ENCODE measurements around the gene PRKCB. TPM values are rescaled to one million over a fixed set of nuclear protein-coding genes. Genes with fewer than 3 reads are reported as not detected.
A peak's percentile ranks its signal among the peaks of the same experiment; 100 is the strongest.
"Not testable (repeated sequence)": the region's sequence is repeated elsewhere in the genome, so short reads cannot be mapped to it uniquely, and the experiment has no call there.

The PRKCB gene
- total RNA-seq, 2 experiments from 2014 or later = 56.3 to 57.9 TPM

GRCh38 chr16:23930791-23931190 lies 95.0 kb downstream of the PRKCB start:
- CTCF ChIA-PET = no interaction called here
- Mint-ChIP-seq H3K27ac (no peak overlapping the region), H3K9me3 (peaks cover 3% of the 10 kb centered on the region), H3K4me3 (no peak overlapping the region), H3K36me3 (peaks cover 10% of the 10 kb centered on the region), H3K4me1 (ENCODE audit: low read depth) (peaks cover 39% of the 10 kb centered on the region), H3K27me3 (no peaks in the 10 kb centered on the region)
- POLR2A ChIA-PET = interaction anchor here (0.7 kb wide), 1 partner anchor 41 kb away, joined by 3 read pairs; no protein-coding TSS in a partner anchor
- no peak for DNase-seq
- intact Hi-C loops (cut with micrococcal nuclease) = no loop called here

DNA sequence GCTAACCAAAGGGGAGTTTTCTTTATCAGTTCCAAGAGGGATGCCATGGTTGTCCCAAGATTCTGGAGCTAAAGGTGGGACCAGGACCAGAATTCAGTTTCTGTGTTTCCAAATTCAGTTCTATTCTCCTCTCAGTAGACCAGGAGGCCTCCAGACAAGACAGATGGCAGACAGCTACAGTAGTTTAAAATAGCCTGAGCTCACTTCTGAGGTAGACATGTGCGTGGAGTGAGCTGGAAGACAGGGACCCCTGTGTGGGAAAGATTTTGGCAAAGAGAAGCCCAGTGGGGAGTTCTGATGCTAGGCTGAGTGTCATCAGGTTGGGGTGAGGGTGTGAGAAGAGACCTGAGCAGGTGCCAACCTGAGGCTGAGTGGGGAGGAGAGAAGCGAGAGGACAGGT lies 95.4 kb downstream of the PRKCB start:
- CTCF ChIA-PET = no interaction called here
- Mint-ChIP-seq H3K9me3 (peaks cover 3% of the 10 kb centered on the region), H3K27ac (no peak overlapping the region), H3K27me3 (no peaks in the 10 kb centered on the region), H3K36me3 (peaks cover 9% of the 10 kb centered on the region), H3K4me1 (ENCODE audit: low read depth) (peaks cover 42% of the 10 kb centered on the region), H3K4me3 (no peak overlapping the region)
- DNase-seq = no peak
- POLR2A ChIA-PET = interaction anchor here (0.7 kb wide), 1 partner anchor 41 kb away, joined by 3 read pairs; no protein-coding TSS in a partner anchor
- intact Hi-C loops (cut with micrococcal nuclease) = no loop called here

GRCh38 chr16:23933650-23934049 lies 97.9 kb downstream of the PRKCB start:
- H3K27ac Mint-ChIP-seq; H3K27me3 Mint-ChIP-seq; POLR2A ChIA-PET; intact Hi-C loops (cut with micrococcal nuclease); H3K36me3 Mint-ChIP-seq; DNase-seq; H3K4me3 Mint-ChIP-seq; H3K9me3 Mint-ChIP-seq: not testable (repeated sequence)
- CTCF ChIA-PET = interaction anchor here (0.7 kb wide), 1 partner anchor 131 kb away, joined by 4 read pairs; no protein-coding TSS in a partner anchor
- peaks cover 37% of the 10 kb centered on the region for H3K4me1 Mint-ChIP-seq (ENCODE audit: low read depth)

DNA sequence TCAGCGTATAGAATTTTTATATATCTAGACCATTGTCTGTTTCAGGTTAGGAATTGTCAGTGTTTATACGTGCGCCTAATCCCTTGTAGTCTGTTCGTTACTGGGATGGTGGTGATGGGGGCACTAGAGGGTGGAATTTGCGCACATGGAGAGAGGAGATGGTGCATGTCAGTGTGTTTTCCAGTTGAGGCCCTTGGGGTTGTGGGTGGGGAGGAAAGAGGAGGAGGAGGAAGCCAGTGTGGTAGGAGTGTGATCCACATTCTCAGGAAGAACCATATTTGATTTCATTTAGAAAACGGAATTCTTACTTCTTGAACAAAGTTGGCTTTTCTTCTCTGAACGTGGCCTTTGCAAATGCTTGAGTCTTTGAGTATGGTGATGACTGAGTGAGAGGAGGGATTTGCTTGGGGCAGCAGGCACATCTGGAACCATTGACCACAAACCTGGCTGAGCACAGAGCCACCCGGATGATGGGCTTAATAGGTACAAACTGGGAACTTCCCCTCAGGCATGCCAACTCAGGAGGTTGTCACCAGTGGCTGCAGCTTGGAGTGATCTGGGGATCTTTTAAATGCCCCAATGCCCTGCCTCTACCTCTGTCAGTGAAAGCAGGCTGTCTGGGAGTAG lies 98.9 kb downstream of the PRKCB start:
- H3K9me3 Mint-ChIP-seq = peaks cover 3% of the 10 kb centered on the region
- ChIA-PET POLR2A (interaction anchor here (0.6 kb wide), 1 partner anchor 1595 kb away, joined by 3 read pairs; no protein-coding TSS in a partner anchor), CTCF (interaction anchor here (0.7 kb wide), 1 partner anchor 132 kb away, joined by 4 read pairs; no protein-coding TSS in a partner anchor)
- peaks cover 38% of the 10 kb centered on the region for H3K4me1 Mint-ChIP-seq (ENCODE audit: low read depth)
- peaks cover 9% of the 10 kb centered on the region for H3K36me3 Mint-ChIP-seq
- H3K27me3 Mint-ChIP-seq = no peaks in the 10 kb centered on the region
- no peak for DNase-seq
- intact Hi-C loops (cut with micrococcal nuclease) = no loop called here
- no peak overlapping the region for H3K27ac Mint-ChIP-seq
- no peak overlapping the region for H3K4me3 Mint-ChIP-seq

DNA sequence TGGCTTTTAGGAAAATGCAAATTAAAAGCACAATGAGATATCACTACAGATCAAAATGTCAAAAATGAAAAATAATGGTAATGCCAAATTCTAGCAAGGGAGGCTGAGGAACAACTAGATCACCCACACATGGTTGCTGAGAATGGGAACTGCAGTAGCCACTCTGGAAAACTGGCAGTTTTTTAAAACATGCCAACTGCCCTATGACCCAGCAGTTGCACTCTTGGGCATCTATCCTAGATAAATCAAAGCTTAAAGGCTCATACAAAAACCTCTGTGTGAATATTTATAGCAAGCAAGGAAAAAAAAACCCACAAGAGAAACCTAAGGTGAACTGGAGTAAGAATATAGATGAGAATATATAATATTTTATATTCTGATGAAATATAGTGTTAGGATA lies 104.3 kb downstream of the PRKCB start:
- Mint-ChIP-seq H3K27me3 (no peaks in the 10 kb centered on the region), H3K36me3 (peaks cover 2% of the 10 kb centered on the region)
- CTCF ChIA-PET = no interaction called here

DNA sequence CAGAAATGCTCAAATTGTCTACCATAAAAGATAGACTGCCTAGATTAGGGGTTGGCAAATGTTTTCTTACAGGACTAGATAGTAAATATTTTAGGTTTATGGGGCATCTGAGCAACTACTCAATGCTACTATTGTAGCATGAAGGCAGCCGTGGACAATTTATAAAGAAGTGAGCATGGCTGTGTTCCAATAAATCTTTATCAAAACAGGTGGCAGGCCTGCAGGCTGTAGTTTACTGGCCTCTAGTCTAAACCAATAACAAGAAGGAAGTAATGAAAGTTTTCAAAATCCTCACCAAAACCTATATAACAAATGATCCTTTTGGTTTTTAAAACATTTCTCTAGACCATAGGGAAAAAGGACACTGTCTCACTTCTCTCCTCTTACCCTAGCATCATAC lies 105.2 kb downstream of the PRKCB start:
- ChIA-PET POLR2A (no interaction called here), CTCF (no interaction called here)
- Mint-ChIP-seq H3K4me3 (no peak overlapping the region), H3K27me3 (no peaks in the 10 kb centered on the region), H3K36me3 (no peaks in the 10 kb centered on the region), H3K9me3 (no peaks in the 10 kb centered on the region), H3K27ac (no peak overlapping the region), H3K4me1 (ENCODE audit: low read depth) (peaks cover 43% of the 10 kb centered on the region)
- intact Hi-C loops (cut with micrococcal nuclease) = no loop called here
- no peak for DNase-seq

More for the DNA sequence above, 104.3 kb downstream of the PRKCB start:
- POLR2A ChIA-PET = no interaction called here
- H3K4me3 Mint-ChIP-seq = no peak overlapping the region
- peaks cover 43% of the 10 kb centered on the region for H3K4me1 Mint-ChIP-seq (ENCODE audit: low read depth)
- no peaks in the 10 kb centered on the region for H3K9me3 Mint-ChIP-seq
- intact Hi-C loops (cut with micrococcal nuclease) = no loop called here
- no peak for DNase-seq
- H3K27ac Mint-ChIP-seq = no peak overlapping the region

DNA sequence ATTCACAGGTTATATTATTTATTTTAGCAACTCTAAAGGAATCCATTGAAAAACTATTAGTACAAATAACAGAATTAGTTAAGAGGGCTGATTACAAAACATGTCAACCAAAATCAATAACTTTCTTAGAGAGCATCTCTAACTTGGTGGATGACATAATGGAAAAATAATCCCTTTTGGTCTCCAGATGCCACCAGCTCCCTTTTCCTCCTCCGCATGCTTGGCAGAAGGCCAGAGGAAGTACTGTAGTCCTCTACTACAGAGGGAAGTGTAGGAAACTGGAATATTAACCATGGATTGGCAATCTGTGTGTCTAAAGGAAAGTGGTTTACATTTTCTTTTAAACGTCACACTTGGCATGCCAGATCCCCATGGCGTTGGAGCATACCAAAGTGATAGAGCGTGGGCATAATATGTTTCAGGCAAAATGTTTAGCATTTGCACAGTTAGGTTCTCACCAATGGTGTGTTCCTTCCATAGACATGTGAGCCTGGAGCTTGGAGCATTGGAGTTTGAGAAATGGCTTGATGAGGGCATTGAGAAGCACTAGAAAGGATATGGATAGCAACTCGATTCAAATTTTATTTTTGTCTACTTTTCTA lies 106.3 kb downstream of the PRKCB start:
- H3K27me3 Mint-ChIP-seq = no peaks in the 10 kb centered on the region
- no peak overlapping the region for H3K4me3 Mint-ChIP-seq
- intact Hi-C loops (cut with micrococcal nuclease) = no loop called here
- ChIA-PET CTCF (no interaction called here), POLR2A (no interaction called here)
- H3K36me3 Mint-ChIP-seq = no peaks in the 10 kb centered on the region
- DNase-seq = no peak
- H3K4me1 Mint-ChIP-seq (ENCODE audit: low read depth) = peaks cover 46% of the 10 kb centered on the region
- no peak overlapping the region for H3K27ac Mint-ChIP-seq
- H3K9me3 Mint-ChIP-seq = no peaks in the 10 kb centered on the region

DNA sequence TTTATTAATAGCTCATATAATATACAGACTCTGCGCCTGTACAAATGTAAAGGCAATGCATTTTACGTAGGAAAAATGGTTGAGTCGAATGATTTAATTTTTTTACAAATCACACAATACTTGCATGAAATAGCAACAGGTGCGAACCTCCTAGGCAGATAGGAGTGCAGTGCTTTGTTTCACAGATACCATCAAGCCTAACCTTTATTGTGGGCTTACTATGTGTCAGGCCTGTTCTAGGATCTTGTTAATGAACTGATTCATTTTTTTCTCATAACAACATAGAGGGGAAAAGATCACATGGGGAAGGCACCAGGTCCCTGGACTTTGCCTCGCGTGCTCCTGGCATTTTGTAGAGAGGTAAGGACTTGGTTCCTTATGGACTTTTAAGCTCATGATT lies 107.8 kb downstream of the PRKCB start:
- Mint-ChIP-seq H3K4me1 (ENCODE audit: low read depth) (peaks cover 59% of the 10 kb centered on the region), H3K4me3 (no peak overlapping the region), H3K9me3 (no peaks in the 10 kb centered on the region), H3K36me3 (no peaks in the 10 kb centered on the region), H3K27ac (peak overlapping the region; percentile 9), H3K27me3 (no peaks in the 10 kb centered on the region)
- ChIA-PET POLR2A (interaction anchor here (1.2 kb wide), 1 partner anchor 14 kb away, joined by 3 read pairs; no protein-coding TSS in a partner anchor), CTCF (interaction anchor here (0.6 to 0.9 kb wide), 2 partner anchors 140 to 269 kb away, joined by 4 to 5 read pairs; no protein-coding TSS in a partner anchor)
- intact Hi-C loops (cut with micrococcal nuclease) = no loop called here
- no peak for DNase-seq

DNA sequence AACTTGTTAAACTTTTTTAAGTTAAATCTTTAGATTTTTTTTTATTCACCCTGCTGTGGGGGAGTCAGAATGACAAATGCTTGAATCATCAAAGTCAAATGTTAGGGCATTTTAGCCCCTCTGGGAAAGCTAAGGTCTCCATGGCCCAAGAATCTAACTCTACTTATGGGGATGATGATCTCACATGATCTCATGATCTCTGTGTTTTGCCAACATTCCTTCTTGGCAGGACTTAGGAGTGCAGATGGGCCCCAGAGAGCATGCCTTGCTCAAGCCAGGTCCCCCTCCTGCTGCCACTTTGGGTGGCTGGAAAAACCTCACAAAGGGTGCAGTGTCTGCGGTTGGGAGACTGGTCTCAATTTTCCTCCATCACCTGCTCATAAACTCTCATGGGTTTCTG lies 108.6 kb downstream of the PRKCB start:
- Mint-ChIP-seq H3K9me3 (no peaks in the 10 kb centered on the region), H3K4me1 (ENCODE audit: low read depth) (peaks cover 66% of the 10 kb centered on the region), H3K27ac (peak overlapping the region; percentile 19), H3K27me3 (no peaks in the 10 kb centered on the region), H3K4me3 (no peak overlapping the region), H3K36me3 (no peaks in the 10 kb centered on the region)
- intact Hi-C loops (cut with micrococcal nuclease) = no loop called here
- POLR2A ChIA-PET = interaction anchor here (1.2 kb wide), 1 partner anchor 13 kb away, joined by 3 read pairs; no protein-coding TSS in a partner anchor
- DNase-seq = no peak
- CTCF ChIA-PET = interaction anchor here (0.9 kb wide), 2 partner anchors 140 to 142 kb away, joined by 3 to 4 read pairs; no protein-coding TSS in a partner anchor

DNA sequence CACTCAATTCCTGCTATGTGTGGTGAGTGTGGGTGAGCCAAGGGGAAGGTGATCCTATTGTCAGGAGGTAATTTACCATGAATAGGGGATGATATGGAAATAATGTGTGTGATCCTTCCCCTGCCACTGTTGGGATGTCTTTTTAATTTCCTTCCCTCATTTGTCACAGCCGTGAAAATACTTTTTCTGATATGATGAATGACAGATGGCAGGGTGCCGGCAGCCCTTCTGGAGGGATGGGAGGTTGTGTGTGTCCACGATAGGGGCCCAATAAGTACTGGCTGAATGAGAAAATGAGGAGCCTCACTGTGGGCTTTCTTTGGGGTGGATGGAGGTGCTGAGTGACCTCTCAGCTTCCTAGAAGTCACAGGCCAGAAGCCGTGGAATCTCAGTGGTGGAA lies 109.5 kb downstream of the PRKCB start:
- Mint-ChIP-seq H3K27me3 (no peaks in the 10 kb centered on the region), H3K4me1 (ENCODE audit: low read depth) (peaks cover 72% of the 10 kb centered on the region), H3K27ac (peak overlapping the region; percentile 57), H3K4me3 (no peak overlapping the region), H3K36me3 (no peaks in the 10 kb centered on the region), H3K9me3 (no peaks in the 10 kb centered on the region)
- no peak for DNase-seq
- ChIA-PET CTCF (no interaction called here), POLR2A (interaction anchor here (0.6 kb wide), 1 partner anchor 583 kb away, joined by 3 read pairs; no protein-coding TSS in a partner anchor)
- intact Hi-C loops (cut with micrococcal nuclease) = no loop called here

- POLR2A ChIA-PET = no interaction called here
- H3K27me3 Mint-ChIP-seq = no peaks in the 10 kb centered on the region
- H3K4me3 Mint-ChIP-seq = no peak overlapping the region
- H3K27ac Mint-ChIP-seq = peak overlapping the region; percentile 16
- CTCF ChIA-PET = interaction anchor here (1.0 kb wide), 1 partner anchor 58 kb away, joined by 3 read pairs; no protein-coding TSS in a partner anchor
- H3K4me1 Mint-ChIP-seq (ENCODE audit: low read depth) = peaks cover 90% of the 10 kb centered on the region
- no peaks in the 10 kb centered on the region for H3K36me3 Mint-ChIP-seq
- no peaks in the 10 kb centered on the region for H3K9me3 Mint-ChIP-seq
- DNase-seq = no peak
- intact Hi-C loops (cut with micrococcal nuclease) = loop anchor here (1.0 to 2.0 kb wide), 2 partner anchors 15 to 26 kb away; no protein-coding TSS in a partner anchor
These were observed 112.1 kb downstream of the PRKCB start for GRCh38 chr16:23947838-23948237.

- ChIA-PET CTCF (interaction anchor here (1.5 to 1.8 kb wide), 2 partner anchors 51 to 145 kb away, joined by 4 read pairs; no protein-coding TSS in a partner anchor), POLR2A (interaction anchor here (1.6 kb wide), 1 partner anchor 11 kb away, joined by 4 read pairs; no protein-coding TSS in a partner anchor)
- no peaks in the 10 kb centered on the region for H3K9me3 Mint-ChIP-seq
- DNase-seq = peak; percentile 78
- intact Hi-C loops (cut with micrococcal nuclease) = loop anchor here (2.0 kb wide), 1 partner anchor 14 kb away; no protein-coding TSS in a partner anchor
- H3K4me3 Mint-ChIP-seq = peak overlapping the region; percentile 37
- H3K36me3 Mint-ChIP-seq = no peaks in the 10 kb centered on the region
- H3K27me3 Mint-ChIP-seq = no peaks in the 10 kb centered on the region
- H3K4me1 Mint-ChIP-seq (ENCODE audit: low read depth) = peaks cover 90% of the 10 kb centered on the region
- peak overlapping the region; percentile 77 for H3K27ac Mint-ChIP-seq
These were observed 113.2 kb downstream of the PRKCB start for GRCh38 chr16:23948949-23949411.

Data from activated CD4-positive, alpha-beta memory T cell treated with anti-CD3 and anti-CD28 coated beads for 36 hours (primary cell).